ENCODE measurements around the gene MYO5A.
"Not testable (repeated sequence)": the region's sequence is repeated elsewhere in the genome, so short reads cannot be mapped to it uniquely, and the experiment has no call there.

Gene MYO5A

GRCh38 chr15:52492132-52492531 is 36.5 kb downstream of the MYO5A start:
- H3K4me2 ChIP-seq, result no peak overlapping the region
- H4K20me1 ChIP-seq, result peaks cover 41% of the 10 kb centered on the region; the same call in 1 of the 2 replicates
- no peaks in the 10 kb centered on the region for H3K36me3 ChIP-seq

GRCh38 chr15:52491472-52491871 is 37.2 kb downstream of the MYO5A start:
- no peak for TF ChIP-seq Cebpa-rat (IDR thresholded peaks at IDR 0.05)
- H3K27ac ChIP-seq, result no peak overlapping the region
- no peak overlapping the region for H3K4me3 ChIP-seq
- H4K20me1 ChIP-seq, result peaks cover 41% of the 10 kb centered on the region; the same call in 1 of the 2 replicates
- H3K36me3 ChIP-seq, result no peaks in the 10 kb centered on the region
- peaks cover 29% of the 10 kb centered on the region for H3K4me1 ChIP-seq
- H3K4me2 ChIP-seq, result no peak overlapping the region
- H3K9ac ChIP-seq, result no peak overlapping the region
- H3K9me3 ChIP-seq, result no peaks in the 10 kb centered on the region
- H3K27me3 ChIP-seq, result no peaks in the 10 kb centered on the region

More at GRCh38 chr15:52492132-52492531, 36.5 kb downstream of the MYO5A start:
- Histone ChIP-seq H3K9me3 (no peaks in the 10 kb centered on the region), H3K4me1 (peaks cover 26% of the 10 kb centered on the region), H3K9ac (no peak overlapping the region), H3K4me3 (no peak overlapping the region), H3K27ac (no peak overlapping the region), H3K27me3 (no peaks in the 10 kb centered on the region)
- no peak for TF ChIP-seq Cebpa-rat (IDR thresholded peaks at IDR 0.05)

DNA sequence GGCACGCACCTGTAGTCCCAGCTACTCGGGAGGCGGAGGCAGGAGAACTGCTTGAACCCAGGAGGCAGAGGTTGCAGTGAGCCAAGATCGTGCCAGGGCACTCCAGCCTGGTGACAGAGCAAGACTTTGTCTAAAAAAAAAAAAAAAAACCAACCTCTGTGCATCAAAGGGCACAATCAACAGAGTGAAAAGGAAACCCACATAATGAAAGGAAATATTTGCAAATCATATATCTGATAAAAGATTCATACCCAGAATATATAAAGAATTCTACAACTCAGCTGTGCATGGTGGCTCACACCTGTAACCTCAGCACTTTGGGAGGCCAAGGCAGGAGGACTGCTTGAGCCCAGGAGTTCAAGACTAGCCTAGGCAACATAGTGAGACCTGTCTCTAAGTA is 39.2 kb downstream of the MYO5A start:
- not testable (repeated sequence) for H3K4me3 ChIP-seq, H3K36me3 ChIP-seq, H3K27ac ChIP-seq, H3K27me3 ChIP-seq, H3K9ac ChIP-seq, H3K9me3 ChIP-seq
- Histone ChIP-seq H4K20me1 (peaks cover 41% of the 10 kb centered on the region; the same call in 1 of the 2 replicates), H3K4me1 (peaks cover 29% of the 10 kb centered on the region), H3K4me2 (peak overlapping the region; percentile 42)

DNA sequence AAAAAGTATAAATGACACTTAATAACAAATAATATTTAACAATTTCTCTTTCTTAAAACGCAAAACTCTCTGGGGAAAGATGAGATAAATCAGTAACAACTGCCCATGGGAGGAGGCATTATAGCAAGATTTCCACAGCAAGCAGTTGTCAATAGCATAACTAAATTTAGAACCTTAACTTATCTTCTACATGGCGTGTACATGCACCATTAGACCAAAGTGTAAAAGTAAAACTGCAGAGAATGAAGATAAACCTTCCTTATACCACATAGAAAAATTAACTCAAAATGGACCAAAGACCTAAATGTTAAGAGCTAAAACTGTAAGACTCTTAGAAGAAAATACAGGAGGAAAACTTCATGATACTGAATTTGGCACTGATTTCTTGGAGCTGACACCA is 39.9 kb downstream of the MYO5A start:
- H3K9me3 ChIP-seq, result no peaks in the 10 kb centered on the region
- no peak for TF ChIP-seq Cebpa-rat (IDR thresholded peaks at IDR 0.05)
- H3K27ac ChIP-seq, result no peak overlapping the region

GRCh38 chr15:52486003-52486996 is 42.4 kb downstream of the MYO5A start:
- Histone ChIP-seq H4K20me1 (peaks cover 27% of the 10 kb centered on the region), H3K4me1 (peaks cover 59% of the 10 kb centered on the region), H3K4me2 (no peak overlapping the region), H3K27me3 (no peaks in the 10 kb centered on the region), H3K9ac (no peak overlapping the region), H3K4me3 (no peak overlapping the region), H3K36me3 (no peaks in the 10 kb centered on the region), H3K27ac (no peak overlapping the region), H3K9me3 (no peaks in the 10 kb centered on the region)
- TF ChIP-seq Cebpa-rat (IDR thresholded peaks at IDR 0.05), result no peak

More for the DNA sequence above, 39.9 kb downstream of the MYO5A start:
- peak overlapping the region; percentile 42 for H3K4me2 ChIP-seq
- no peak overlapping the region for H3K9ac ChIP-seq
- H3K4me3 ChIP-seq, result no peak overlapping the region
- peaks cover 34% of the 10 kb centered on the region for H3K4me1 ChIP-seq
- peaks cover 41% of the 10 kb centered on the region; the same call in 1 of the 2 replicates for H4K20me1 ChIP-seq
- H3K27me3 ChIP-seq, result no peaks in the 10 kb centered on the region
- no peaks in the 10 kb centered on the region for H3K36me3 ChIP-seq

DNA sequence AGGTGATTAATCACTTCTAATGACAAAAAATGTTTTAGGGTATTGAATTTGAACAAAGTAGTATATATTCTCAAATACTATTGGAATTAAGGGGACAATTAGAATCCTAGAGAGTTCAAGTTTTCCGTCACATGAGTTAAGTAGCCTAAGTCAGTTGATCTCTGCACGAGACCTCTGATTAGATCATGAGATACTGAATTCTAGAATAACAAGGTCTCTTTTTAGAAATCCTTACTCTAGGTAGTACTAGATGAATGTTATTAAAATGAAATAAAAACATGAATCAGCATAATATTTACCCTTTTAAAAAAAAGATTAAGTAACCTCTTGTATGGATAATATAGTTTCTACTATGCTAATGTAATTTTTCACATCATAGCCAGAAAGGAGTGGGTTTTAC is 43.4 kb downstream of the MYO5A start:
- peaks cover 37% of the 10 kb centered on the region for H4K20me1 ChIP-seq
- no peak overlapping the region for H3K4me2 ChIP-seq
- no peak overlapping the region for H3K9ac ChIP-seq
- H3K36me3 ChIP-seq, result no peaks in the 10 kb centered on the region
- TF ChIP-seq Cebpa-rat (IDR thresholded peaks at IDR 0.05), result no peak
- no peaks in the 10 kb centered on the region for H3K27me3 ChIP-seq
- H3K27ac ChIP-seq, result no peak overlapping the region
- peaks cover 69% of the 10 kb centered on the region for H3K4me1 ChIP-seq
- no peak overlapping the region for H3K4me3 ChIP-seq
- H3K9me3 ChIP-seq, result no peaks in the 10 kb centered on the region

DNA sequence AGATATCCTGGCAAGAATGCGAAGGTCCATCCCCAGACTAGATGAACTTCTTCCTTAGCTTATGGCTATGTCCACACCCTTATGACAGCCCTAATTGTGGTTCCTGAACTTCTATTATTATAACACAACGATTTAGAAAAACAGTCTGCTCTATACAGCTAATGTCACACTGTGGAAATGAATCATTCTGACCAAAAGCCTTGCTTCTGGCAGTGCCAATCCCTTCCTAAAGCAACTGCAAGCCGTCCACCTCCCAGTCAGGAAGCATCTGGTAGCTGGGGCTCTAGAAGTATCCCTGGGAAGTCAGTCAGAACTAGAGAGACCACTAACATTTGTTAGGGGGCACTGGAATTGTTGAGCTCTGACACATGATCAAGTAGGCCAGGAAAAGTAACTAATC is 45.0 kb downstream of the MYO5A start:
- H3K9ac ChIP-seq, result no peak overlapping the region
- H4K20me1 ChIP-seq, result peaks cover 31% of the 10 kb centered on the region
- peak overlapping the region; percentile 78 for H3K4me2 ChIP-seq
- H3K27ac ChIP-seq, result no peak overlapping the region
- peaks cover 4% of the 10 kb centered on the region; the same call in 1 of the 2 replicates for H3K9me3 ChIP-seq
- H3K27me3 ChIP-seq, result no peaks in the 10 kb centered on the region
- H3K4me1 ChIP-seq, result peaks cover 73% of the 10 kb centered on the region
- 0 out of 2 replicates have a peak, but pooled peaks cover under 1% of the 10 kb centered on the region for H3K36me3 ChIP-seq
- TF ChIP-seq Cebpa-rat (IDR thresholded peaks at IDR 0.05), result no peak
- no peak overlapping the region for H3K4me3 ChIP-seq

GRCh38 chr15:52481915-52482314 is 46.8 kb downstream of the MYO5A start:
- Histone ChIP-seq H3K27ac (no peak overlapping the region), H4K20me1 (peaks cover 15% of the 10 kb centered on the region), H3K9ac (no peak overlapping the region), H3K4me2 (peak overlapping the region; percentile 78), H3K9me3 (peaks cover 22% of the 10 kb centered on the region), H3K27me3 (no peaks in the 10 kb centered on the region), H3K4me3 (no peak overlapping the region), H3K4me1 (peaks cover 55% of the 10 kb centered on the region), H3K36me3 (0 out of 2 replicates have a peak, but pooled peaks cover 15% of the 10 kb centered on the region)
- no peak for TF ChIP-seq Cebpa-rat (IDR thresholded peaks at IDR 0.05)

GRCh38 chr15:52480990-52481389 is 47.7 kb downstream of the MYO5A start:
- TF ChIP-seq Cebpa-rat (IDR thresholded peaks at IDR 0.05), result no peak
- Histone ChIP-seq H3K4me2 (peak overlapping the region; percentile 78), H3K27me3 (no peaks in the 10 kb centered on the region), H3K9me3 (peaks cover 22% of the 10 kb centered on the region), H3K9ac (no peak overlapping the region), H4K20me1 (peaks cover 15% of the 10 kb centered on the region), H3K27ac (no peak overlapping the region), H3K36me3 (0 out of 2 replicates have a peak, but pooled peaks cover 15% of the 10 kb centered on the region), H3K4me1 (peaks cover 55% of the 10 kb centered on the region), H3K4me3 (no peak overlapping the region)

DNA sequence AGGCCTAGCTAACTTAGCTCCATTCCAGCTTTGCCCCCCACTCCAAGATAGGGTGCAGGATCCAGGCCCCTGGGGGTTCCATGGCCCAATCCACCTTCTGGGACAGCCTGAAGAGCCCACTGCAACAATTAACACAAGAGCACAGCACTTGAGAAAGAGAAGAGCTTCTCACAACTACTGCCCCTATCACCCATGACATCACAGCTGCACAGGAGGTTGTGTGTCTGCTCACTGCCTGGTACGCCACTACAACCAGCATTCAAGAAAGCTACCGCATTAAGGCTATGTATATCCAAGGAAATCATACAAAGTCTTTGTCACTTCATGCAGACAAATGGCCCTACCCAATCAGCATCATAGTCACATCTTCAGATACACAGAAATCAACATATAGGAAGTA is 62.0 kb downstream of the MYO5A start:
- H3K9me3 ChIP-seq, result no peaks in the 10 kb centered on the region
- peak overlapping the region; percentile 59 for H3K4me2 ChIP-seq
- TF ChIP-seq Cebpa-rat (IDR thresholded peaks at IDR 0.05), result no peak
- H3K4me3 ChIP-seq, result no peak overlapping the region
- H3K27ac ChIP-seq, result no peak overlapping the region
- H4K20me1 ChIP-seq, result peaks cover 51% of the 10 kb centered on the region
- H3K9ac ChIP-seq, result no peak overlapping the region
- peaks cover 31% of the 10 kb centered on the region for H3K4me1 ChIP-seq
- H3K36me3 ChIP-seq, result no peaks in the 10 kb centered on the region
- H3K27me3 ChIP-seq, result no peaks in the 10 kb centered on the region

Measured in BLaER1 (cell line).